ENCODE measurements around the gene AHCY. TPM values are rescaled to one million over a fixed set of nuclear protein-coding genes. Genes with fewer than 3 reads are reported as not detected.
"Not testable (repeated sequence)": the region's sequence is repeated elsewhere in the genome, so short reads cannot be mapped to it uniquely, and the experiment has no call there.

The AHCY gene
- total and polyA plus RNA-seq, 2 experiments from 2014 or later: 115 to 263 TPM

- no peaks in the 10 kb centered on the region for H3K36me3 ChIP-seq
- no peak overlapping the region for H3K4me3 ChIP-seq
- TF ChIP-seq CTCF (IDR thresholded peaks at IDR 0.05; ENCODE audit: low read depth, low read length): no peak
- no peak overlapping the region for H3K27ac ChIP-seq
- no peaks in the 10 kb centered on the region for H3K4me1 ChIP-seq (ENCODE audit: low read depth)
- H3K27me3 ChIP-seq: no peaks in the 10 kb centered on the region
- H3K9me3 ChIP-seq (ENCODE audit: low read depth): no peaks in the 10 kb centered on the region
- DNase-seq (ENCODE audit: low read depth in 1 of 2, low spot score in 1 of 2): no peak
Observed at GRCh38 chr20:34344238-34344637, 41.1 kb upstream of the AHCY start.

- DNase-seq (ENCODE audit: low read depth in 1 of 2, low spot score in 1 of 2): no peak
- H3K4me1 ChIP-seq (ENCODE audit: low read depth): no peaks in the 10 kb centered on the region
- no peaks in the 10 kb centered on the region for H3K27me3 ChIP-seq
- no peak for TF ChIP-seq CTCF (IDR thresholded peaks at IDR 0.05; ENCODE audit: low read depth, low read length)
- no peaks in the 10 kb centered on the region for H3K36me3 ChIP-seq
- no peaks in the 10 kb centered on the region for H3K9me3 ChIP-seq (ENCODE audit: low read depth)
- no peak overlapping the region for H3K27ac ChIP-seq
- H3K4me3 ChIP-seq: no peak overlapping the region
Observed at GRCh38 chr20:34343458-34344211, 40.5 kb upstream of the AHCY start.

GRCh38 chr20:34341199-34341598 is 38.0 kb upstream of the AHCY start:
- H3K27ac ChIP-seq, H3K36me3 ChIP-seq, H3K27me3 ChIP-seq: not testable (repeated sequence)

GRCh38 chr20:34340726-34341125 is 37.6 kb upstream of the AHCY start:
- H3K4me1 ChIP-seq (ENCODE audit: low read depth); H3K36me3 ChIP-seq; H3K9me3 ChIP-seq (ENCODE audit: low read depth): not testable (repeated sequence)

More at GRCh38 chr20:34341199-34341598, 38.0 kb upstream of the AHCY start:
- H3K4me1 ChIP-seq (ENCODE audit: low read depth); H3K9me3 ChIP-seq (ENCODE audit: low read depth); H3K4me3 ChIP-seq; DNase-seq (ENCODE audit: low read depth in 1 of 2, low spot score in 1 of 2): not testable (repeated sequence)

GRCh38 chr20:34337982-34338726 is 35.0 kb upstream of the AHCY start:
- H3K4me3 ChIP-seq: no peak overlapping the region
- H3K27me3 ChIP-seq: no peaks in the 10 kb centered on the region
- no peak for DNase-seq (ENCODE audit: low read depth in 1 of 2, low spot score in 1 of 2)
- no peaks in the 10 kb centered on the region for H3K9me3 ChIP-seq (ENCODE audit: low read depth)
- peaks cover 4% of the 10 kb centered on the region for H3K4me1 ChIP-seq (ENCODE audit: low read depth)
- no peak for TF ChIP-seq CTCF (IDR thresholded peaks at IDR 0.05; ENCODE audit: low read depth, low read length)
- no peaks in the 10 kb centered on the region for H3K36me3 ChIP-seq
- H3K27ac ChIP-seq: no peak overlapping the region

More at GRCh38 chr20:34340726-34341125, 37.6 kb upstream of the AHCY start:
- DNase-seq (ENCODE audit: low read depth in 1 of 2, low spot score in 1 of 2); H3K4me3 ChIP-seq; H3K27ac ChIP-seq; H3K27me3 ChIP-seq: not testable (repeated sequence)

- DNase-seq (ENCODE audit: low read depth in 1 of 2, low spot score in 1 of 2): no peak
- Histone ChIP-seq H3K27me3 (no peaks in the 10 kb centered on the region), H3K9me3 (ENCODE audit: low read depth) (no peaks in the 10 kb centered on the region), H3K36me3 (no peaks in the 10 kb centered on the region), H3K4me1 (ENCODE audit: low read depth) (peaks cover 4% of the 10 kb centered on the region), H3K27ac (no peak overlapping the region), H3K4me3 (no peak overlapping the region)
- no peak for TF ChIP-seq CTCF (IDR thresholded peaks at IDR 0.05; ENCODE audit: low read depth, low read length)
Observed at GRCh38 chr20:34337544-34337943, 34.4 kb upstream of the AHCY start.

All from cardiac muscle cell (in vitro differentiated cells and primary cell).